ENCODE measurements around the gene POFUT2. TPM values are rescaled to one million over a fixed set of nuclear protein-coding genes. Genes with fewer than 3 reads are reported as not detected.

Gene POFUT2
- total RNA-seq, 1 donor from 2014 or later, result 39.5 TPM

DNA sequence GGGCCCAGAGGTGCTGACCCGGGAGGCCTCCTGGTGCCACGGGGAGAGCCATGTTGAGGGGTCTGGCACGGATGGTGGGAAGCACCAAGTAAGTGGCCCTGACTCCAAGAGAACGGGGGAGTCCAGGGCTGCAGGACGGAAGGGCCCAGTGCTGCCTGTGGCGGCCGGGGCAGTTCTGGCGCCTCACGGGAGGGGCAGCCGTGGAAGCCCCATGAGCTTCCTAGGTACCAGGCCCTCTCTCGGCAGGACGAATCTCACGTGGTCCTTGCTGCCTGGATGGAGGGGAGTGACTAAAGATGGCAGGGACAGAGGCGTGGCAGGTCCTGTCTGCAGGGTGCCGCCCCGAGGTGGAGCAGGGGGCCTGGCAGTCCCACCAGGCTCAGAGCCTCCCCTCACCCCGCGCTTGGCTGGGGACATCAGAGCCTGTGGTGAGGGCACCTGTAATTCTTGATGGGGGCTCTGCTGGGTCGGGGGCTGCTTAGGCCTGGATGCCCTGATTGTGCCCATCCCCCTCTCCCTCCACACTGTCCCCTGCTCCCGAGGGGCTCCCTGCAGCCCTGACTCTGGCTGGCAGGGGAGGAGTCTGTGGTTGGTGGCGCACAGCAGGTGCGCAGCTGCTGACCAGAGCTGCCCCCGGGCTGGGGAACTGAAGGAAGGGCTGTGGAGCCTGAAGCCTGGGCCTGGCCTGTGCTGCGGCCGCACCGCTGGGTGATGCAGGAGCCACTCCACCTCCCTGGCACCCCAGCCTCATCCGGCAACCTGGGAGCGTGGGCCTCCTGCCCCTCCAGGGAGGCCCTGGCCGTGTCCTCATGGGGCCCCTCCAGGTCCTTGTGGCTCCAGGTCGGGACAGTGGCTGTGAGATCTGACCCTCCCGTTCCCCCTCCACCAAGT, 31.4 kb downstream of the POFUT2 start:
- Mint-ChIP-seq H3K27ac (ENCODE audit: unreplicated experiment) (no peak overlapping the region), H3K9me3 (no peaks in the 10 kb centered on the region), H3K36me3 (ENCODE audit: low read depth) (no peaks in the 10 kb centered on the region), H3K27me3 (ENCODE audit: low read depth) (no peaks in the 10 kb centered on the region), H3K4me1 (no peaks in the 10 kb centered on the region), H3K4me3 (no peak overlapping the region)
- TF ChIP-seq, protein P1, sequence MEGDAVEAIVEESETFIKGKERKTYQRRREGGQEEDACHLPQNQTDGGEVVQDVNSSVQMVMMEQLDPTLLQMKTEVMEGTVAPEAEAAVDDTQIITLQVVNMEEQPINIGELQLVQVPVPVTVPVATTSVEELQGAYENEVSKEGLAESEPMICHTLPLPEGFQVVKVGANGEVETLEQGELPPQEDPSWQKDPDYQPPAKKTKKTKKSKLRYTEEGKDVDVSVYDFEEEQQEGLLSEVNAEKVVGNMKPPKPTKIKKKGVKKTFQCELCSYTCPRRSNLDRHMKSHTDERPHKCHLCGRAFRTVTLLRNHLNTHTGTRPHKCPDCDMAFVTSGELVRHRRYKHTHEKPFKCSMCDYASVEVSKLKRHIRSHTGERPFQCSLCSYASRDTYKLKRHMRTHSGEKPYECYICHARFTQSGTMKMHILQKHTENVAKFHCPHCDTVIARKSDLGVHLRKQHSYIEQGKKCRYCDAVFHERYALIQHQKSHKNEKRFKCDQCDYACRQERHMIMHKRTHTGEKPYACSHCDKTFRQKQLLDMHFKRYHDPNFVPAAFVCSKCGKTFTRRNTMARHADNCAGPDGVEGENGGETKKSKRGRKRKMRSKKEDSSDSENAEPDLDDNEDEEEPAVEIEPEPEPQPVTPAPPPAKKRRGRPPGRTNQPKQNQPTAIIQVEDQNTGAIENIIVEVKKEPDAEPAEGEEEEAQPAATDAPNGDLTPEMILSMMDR (conservative IDR thresholded peaks at IDR 0.05), result no peak
- no peak for DNase-seq (ENCODE audit: low read depth, low spot score)

DNA sequence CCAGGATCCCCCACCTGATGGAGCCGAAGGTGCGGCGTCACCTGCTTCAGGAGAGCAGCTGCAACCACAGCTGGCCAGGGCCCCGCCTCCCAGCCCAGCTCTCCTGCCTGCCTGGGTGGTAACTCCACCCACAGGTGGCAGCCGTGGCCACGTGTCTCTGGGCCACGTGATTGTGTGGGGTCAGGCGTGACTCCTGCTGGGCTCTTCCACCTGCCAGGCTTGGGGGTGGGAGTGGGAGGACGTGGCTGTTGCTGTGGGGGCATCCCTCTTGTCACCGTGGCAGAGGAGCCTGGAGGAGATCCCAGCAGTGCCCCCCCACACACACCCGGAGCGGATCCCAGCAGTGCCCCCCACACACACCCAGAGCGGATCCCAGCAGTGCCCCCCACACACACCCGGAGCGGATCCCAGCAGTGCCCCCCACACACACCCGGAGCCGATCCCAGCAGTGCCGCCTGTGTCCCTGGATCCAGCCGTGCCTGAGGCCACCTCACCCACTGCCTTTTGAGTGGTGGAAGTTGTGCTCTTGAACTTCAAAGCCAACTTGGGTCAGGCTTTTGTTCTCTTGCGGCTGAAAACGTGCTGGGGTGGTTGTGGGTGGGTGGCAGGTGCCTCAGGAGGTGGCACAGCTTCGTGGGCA, 32.2 kb downstream of the POFUT2 start:
- no peaks in the 10 kb centered on the region for H3K4me1 Mint-ChIP-seq
- H3K9me3 Mint-ChIP-seq, result no peaks in the 10 kb centered on the region
- H3K27me3 Mint-ChIP-seq (ENCODE audit: low read depth), result no peaks in the 10 kb centered on the region
- no peaks in the 10 kb centered on the region for H3K36me3 Mint-ChIP-seq (ENCODE audit: low read depth)
- no peak overlapping the region for H3K27ac Mint-ChIP-seq (ENCODE audit: unreplicated experiment)
- TF ChIP-seq, protein P1 (conservative IDR thresholded peaks at IDR 0.05), result no peak
- H3K4me3 Mint-ChIP-seq, result no peak overlapping the region
- DNase-seq (ENCODE audit: low read depth, low spot score), result no peak

DNA sequence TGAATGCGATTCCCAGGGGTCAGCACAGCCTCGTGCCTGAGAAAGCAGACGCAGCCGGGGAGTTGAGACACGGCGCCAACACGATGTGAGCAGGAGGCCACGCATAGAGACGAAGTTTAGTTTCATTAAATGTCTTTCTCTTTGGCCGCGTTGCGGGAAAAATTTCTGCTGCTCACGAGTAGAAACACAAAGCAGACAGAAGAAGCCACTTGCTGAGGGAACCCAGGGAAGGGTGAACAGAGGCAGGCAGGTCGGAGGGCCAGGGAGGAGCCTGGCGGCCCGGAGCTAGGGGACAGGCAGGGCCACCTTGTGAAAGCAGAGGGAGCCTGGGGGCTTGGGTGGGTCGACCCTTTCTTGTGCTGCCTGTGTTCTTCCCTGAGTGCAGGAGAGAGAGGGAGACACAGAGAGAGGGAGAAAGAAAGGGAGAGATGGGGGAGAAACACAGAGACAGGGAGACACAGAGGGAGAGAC, 33.2 kb downstream of the POFUT2 start:
- H3K4me3 Mint-ChIP-seq, result no peak overlapping the region
- no peaks in the 10 kb centered on the region for H3K36me3 Mint-ChIP-seq (ENCODE audit: low read depth)
- no peaks in the 10 kb centered on the region for H3K9me3 Mint-ChIP-seq
- peaks cover 1% of the 10 kb centered on the region for H3K4me1 Mint-ChIP-seq
- H3K27me3 Mint-ChIP-seq (ENCODE audit: low read depth), result peaks cover 1% of the 10 kb centered on the region
- no peak overlapping the region for H3K27ac Mint-ChIP-seq (ENCODE audit: unreplicated experiment)
- TF ChIP-seq, protein P1 (conservative IDR thresholded peaks at IDR 0.05), result no peak
- DNase-seq (ENCODE audit: low read depth, low spot score), result no peak

DNA sequence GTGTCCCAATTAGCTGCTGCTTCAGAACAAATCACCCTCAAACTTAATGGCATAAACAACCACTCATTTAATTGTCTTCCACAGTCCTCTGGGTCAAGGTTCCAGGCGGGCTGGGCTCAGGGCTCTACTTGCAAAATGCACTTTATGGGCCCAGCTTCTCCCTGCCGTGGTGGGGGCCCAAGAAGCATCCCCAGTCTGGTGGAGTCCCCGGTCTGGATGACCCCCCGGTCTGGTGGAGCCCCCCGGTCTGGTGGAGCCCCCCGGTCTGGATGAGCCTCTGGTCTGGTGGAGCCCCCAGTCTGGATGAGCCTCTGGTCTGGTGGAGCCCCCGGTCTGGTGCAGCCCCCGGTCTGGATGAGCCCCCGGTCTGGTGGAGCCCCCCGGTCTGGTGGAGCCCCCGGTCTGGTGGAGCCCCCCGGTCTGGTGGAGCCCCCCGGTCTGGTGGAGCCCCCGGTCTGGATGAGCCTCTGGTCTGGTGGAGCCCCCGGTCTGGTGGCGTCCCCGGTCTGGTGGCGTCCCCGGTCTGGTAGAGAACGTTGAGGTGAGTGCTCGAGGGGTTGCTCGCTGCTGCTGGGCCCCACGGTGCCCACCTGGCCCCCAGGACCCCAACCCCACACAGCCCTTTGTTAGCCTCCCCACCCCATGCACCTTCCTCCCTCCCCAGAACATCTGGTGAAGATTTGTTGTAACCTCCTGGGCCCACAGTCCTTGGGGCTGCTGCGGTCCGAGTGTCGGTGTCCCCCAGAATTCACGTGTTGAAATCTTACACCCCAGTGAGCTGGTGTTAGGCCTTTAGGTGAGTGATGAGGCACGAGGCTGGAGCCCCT, 33.8 kb downstream of the POFUT2 start:
- no peak for DNase-seq (ENCODE audit: low read depth, low spot score)
- Mint-ChIP-seq H3K9me3 (no peaks in the 10 kb centered on the region), H3K36me3 (ENCODE audit: low read depth) (no peaks in the 10 kb centered on the region), H3K4me3 (no peak overlapping the region), H3K4me1 (peaks cover 8% of the 10 kb centered on the region), H3K27me3 (ENCODE audit: low read depth) (peaks cover 8% of the 10 kb centered on the region), H3K27ac (ENCODE audit: unreplicated experiment) (no peak overlapping the region)
- TF ChIP-seq, protein P1 (conservative IDR thresholded peaks at IDR 0.05), result no peak

DNA sequence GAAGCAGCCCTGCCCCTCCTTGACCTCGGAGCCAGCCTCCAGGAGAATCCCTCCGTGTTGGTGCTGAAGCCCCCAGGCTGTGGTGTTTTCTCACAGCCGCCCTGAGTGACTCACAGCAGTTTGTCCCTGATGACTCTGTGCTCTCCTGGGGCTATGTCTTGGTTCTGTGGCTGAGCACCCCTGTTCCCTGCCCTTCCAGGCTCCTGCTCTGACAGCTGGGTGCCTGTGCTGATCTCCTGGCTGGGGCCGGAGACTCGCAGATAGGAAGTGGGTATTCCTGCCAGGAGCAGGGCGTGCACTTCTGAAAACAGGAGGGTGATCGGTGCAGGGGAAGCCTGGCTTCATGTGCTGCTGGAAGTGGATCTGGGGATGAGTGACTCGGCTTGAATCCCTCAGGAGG, 34.5 kb downstream of the POFUT2 start:
- Mint-ChIP-seq H3K9me3 (no peaks in the 10 kb centered on the region), H3K27ac (ENCODE audit: unreplicated experiment) (no peak overlapping the region)

More for the DNA sequence above, 34.5 kb downstream of the POFUT2 start:
- no peak for DNase-seq (ENCODE audit: low read depth, low spot score)
- peaks cover 14% of the 10 kb centered on the region for H3K27me3 Mint-ChIP-seq (ENCODE audit: low read depth)
- TF ChIP-seq, protein P1 (conservative IDR thresholded peaks at IDR 0.05), result no peak
- H3K4me1 Mint-ChIP-seq, result peaks cover 14% of the 10 kb centered on the region
- H3K36me3 Mint-ChIP-seq (ENCODE audit: low read depth), result no peaks in the 10 kb centered on the region
- H3K4me3 Mint-ChIP-seq, result no peak overlapping the region
